Thyroid gland (tissue), 4 donors: ENCODE measurements around the gene NCOR1. TPM values are rescaled to one million over a fixed set of nuclear protein-coding genes. Genes with fewer than 3 reads are reported as not detected.
A peak's percentile ranks its signal among the peaks of the same experiment; 100 is the strongest.

Experiments used
- DNase-seq, 2 donors: peaks; one replicate each; pipeline ENCODE4 v3.0.0-alpha.2; 2019
- H3K27ac ChIP-seq, 3 donors: fragments of 200-600 bp; sonication (generic); 1 replicate in 2 of 3; 2 replicates in 1 of 3; pipeline ENCODE4 v1.5.1; 2016 to 2019; ENCODE audit warnings: mild to moderate bottlenecking in 1 of 3, moderate library complexity in 1 of 3
- H3K27me3 ChIP-seq: fragments of 200-600 bp; sonication (generic); one replicate; pipeline ENCODE4 v1.5.1; 2019
- H3K36me3 ChIP-seq, 2 donors: fragments of 200-600 bp; sonication (generic); one replicate each; pipeline ENCODE4 v1.5.1; 2016 to 2019
- H3K4me1 ChIP-seq, 2 donors: fragments of 200-600 bp; sonication (generic); one replicate each; pipeline ENCODE4 v1.5.1; 2017 to 2019
- H3K4me3 ChIP-seq, 3 donors: fragments of 200-600 bp; sonication (generic); replicated peaks in 1 of 3; 1 replicate in 2 of 3; 2 replicates in 1 of 3; pipeline ENCODE4 v1.5.1; 2016; ENCODE audit warnings: mild to moderate bottlenecking in 1 of 3
- H3K9me3 ChIP-seq: fragments of 200-600 bp; sonication (generic); one replicate; pipeline ENCODE4 v1.5.1; 2017
- CTCF ChIP-seq, 6 experiments: fragments of 200-600 bp in 3 of 6; fragments of 450-650 bp in 3 of 6; sonication (generic) in 3 of 6; IDR thresholded peaks; one replicate each; pipeline ENCODE4 v1.5.1; 2016 to 2019; ENCODE audit warnings: antibody characterized with exemption in 6 of 6, mild to moderate bottlenecking in 2 of 6, inconsistent platforms in 1 of 6, moderate library complexity in 1 of 6
- POLR2A ChIP-seq, 2 donors: fragments of 450-650 bp; IDR thresholded peaks; one replicate each; pipeline ENCODE4 v1.6.1; 2017; ENCODE audit warnings: antibody characterized with exemption in 2 of 2, mild to moderate bottlenecking in 2 of 2, moderate library complexity in 1 of 2
- WGBS, 2 donors: methylation state at CpG; one replicate each; pipeline ENCODE4 v1.1.5; 2017; 5-methylcytosine and 5-hydroxymethylcytosine counted together
- intact Hi-C: fragments of 100-400 bp; cut with DNase I; formaldehyde crosslinking; loops from one replicate; pipeline ENCODE4 v1.15.1; 2023
- total RNA-seq, 4 donors: library from RNA; depleted of rRNA; stranded (reverse); fragments of >200 nt; gene quantifications; one replicate each; pipeline ENCODE4 v1.2.3, GENCODE V29; 2016

NCOR1 gene
- total RNA-seq, 4 donors from 2014 or later: 141 to 206 (median 204) TPM

DNA sequence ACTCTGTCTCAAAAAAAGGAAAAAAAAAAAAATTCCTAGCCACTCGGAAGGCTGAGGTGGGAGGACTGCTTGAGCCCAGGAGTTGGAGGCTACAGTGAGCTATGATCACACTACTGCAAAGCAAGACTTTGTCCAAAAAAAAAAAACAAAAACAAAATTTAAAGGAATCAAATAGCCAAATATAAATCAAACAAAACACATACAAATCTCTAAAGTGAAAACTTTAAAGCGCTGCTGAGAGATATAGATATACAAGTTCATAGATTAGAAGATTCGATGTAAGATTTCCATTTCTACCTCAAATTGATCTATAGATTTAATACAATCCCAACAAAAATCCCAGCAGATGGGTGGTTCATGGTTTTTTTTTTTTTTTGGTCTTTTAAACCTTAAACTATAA is 132.1 kb downstream of the NCOR1 start:
- peaks cover 0 to 22% of the 10 kb centered on the region in 2 donors for H3K4me1 ChIP-seq
- H3K27me3 ChIP-seq: no peaks in the 10 kb centered on the region
- no peak for TF ChIP-seq CTCF (IDR thresholded peaks at IDR 0.05)
- TF ChIP-seq POLR2A (IDR thresholded peaks at IDR 0.05): no peak
- no peak for DNase-seq
- no peak overlapping the region for H3K4me3 ChIP-seq
- peaks cover 12 to 17% of the 10 kb centered on the region in 2 donors for H3K36me3 ChIP-seq
- H3K27ac ChIP-seq: no peak overlapping the region
- 95 to 99% methylated on average over 3 of the region's 3 CpGs for WGBS, 2 donors
- no peaks in the 10 kb centered on the region for H3K9me3 ChIP-seq
- intact Hi-C loops: no loop called here

- H3K9me3 ChIP-seq: no peaks in the 10 kb centered on the region
- H3K36me3 ChIP-seq: peaks cover 17 to 19% of the 10 kb centered on the region in 2 donors
- H3K27ac ChIP-seq: no peak overlapping the region
- no peaks in the 10 kb centered on the region for H3K27me3 ChIP-seq
- H3K4me3 ChIP-seq: no peak overlapping the region
- TF ChIP-seq POLR2A (IDR thresholded peaks at IDR 0.05) (no peak), CTCF (IDR thresholded peaks at IDR 0.05) (no peak)
- no peak for DNase-seq
- 95 to 100% methylated on average over 1 of the region's 1 CpG for WGBS, 2 donors
- peaks cover 0 to 22% of the 10 kb centered on the region in 2 donors for H3K4me1 ChIP-seq
- intact Hi-C loops: no loop called here
Observed at GRCh38 chr17:16081507-16082087, 133.7 kb downstream of the NCOR1 start.

- intact Hi-C loops: no loop called here
- H3K9me3 ChIP-seq: no peaks in the 10 kb centered on the region
- no peak for TF ChIP-seq POLR2A (IDR thresholded peaks at IDR 0.05)
- no peak for TF ChIP-seq CTCF (IDR thresholded peaks at IDR 0.05)
- no peaks in the 10 kb centered on the region for H3K27me3 ChIP-seq
- DNase-seq: no peak
- WGBS, 2 donors: 92 to 94% methylated on average over 4 of the region's 4 CpGs
- peak overlapping the region in 1 of 3 donors; percentile 12 for H3K27ac ChIP-seq
- H3K36me3 ChIP-seq: peaks cover 17 to 22% of the 10 kb centered on the region in 2 donors
- no peak overlapping the region for H3K4me3 ChIP-seq
- peaks cover 0 to 19% of the 10 kb centered on the region in 2 donors for H3K4me1 ChIP-seq
Observed at GRCh38 chr17:16080366-16080765, 135.0 kb downstream of the NCOR1 start.

DNA sequence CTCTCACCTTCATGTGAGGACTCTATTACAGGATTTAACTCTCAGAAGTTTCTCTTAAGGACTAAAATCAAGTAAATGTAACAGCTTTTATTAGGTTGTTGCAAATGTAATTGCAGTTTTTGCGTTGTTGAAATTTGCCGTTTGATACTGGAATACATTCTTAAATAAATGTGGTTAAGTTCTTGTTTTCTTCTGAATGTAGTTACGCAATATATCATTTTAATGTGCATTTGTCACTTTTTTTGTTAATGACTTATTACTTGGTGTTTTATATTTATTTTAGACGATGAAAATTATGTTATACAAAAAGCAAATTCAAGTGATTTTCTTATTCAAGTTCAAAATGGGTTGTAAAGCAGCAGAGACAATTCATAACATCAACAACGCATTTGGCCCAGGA is 139.4 kb downstream of the NCOR1 start:
- TF ChIP-seq POLR2A (IDR thresholded peaks at IDR 0.05) (no peak), CTCF (IDR thresholded peaks at IDR 0.05) (no peak)
- H3K27ac ChIP-seq: no peak overlapping the region
- intact Hi-C loops: no loop called here
- no peaks in the 10 kb centered on the region for H3K9me3 ChIP-seq
- no peak for DNase-seq
- H3K4me3 ChIP-seq: no peak overlapping the region
- 95 to 96% methylated on average over 5 of the region's 5 CpGs for WGBS, 2 donors
- no peaks in the 10 kb centered on the region for H3K27me3 ChIP-seq
- peaks cover 32 to 37% of the 10 kb centered on the region in 2 donors for H3K36me3 ChIP-seq
- H3K4me1 ChIP-seq: peaks cover 0 to 11% of the 10 kb centered on the region in 2 donors

DNA sequence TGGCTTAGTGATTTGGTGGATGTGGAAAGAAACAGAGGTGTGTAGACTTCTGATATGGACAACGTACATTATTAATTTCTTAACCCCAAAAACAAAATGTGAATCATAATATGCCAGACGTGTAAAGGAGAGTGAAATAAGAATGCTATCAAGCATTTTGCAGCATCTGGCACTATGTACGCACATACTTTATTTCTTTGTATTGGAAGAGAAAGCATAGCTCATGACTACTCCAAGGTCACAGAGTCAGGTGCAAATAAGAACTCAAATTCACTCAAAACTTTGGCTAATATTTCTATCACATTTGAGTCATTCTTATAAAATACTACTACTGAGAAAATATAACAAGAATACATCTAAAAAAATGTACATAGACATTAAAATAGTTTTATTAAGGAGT is 140.9 kb downstream of the NCOR1 start:
- Histone ChIP-seq H3K36me3 (peaks cover 36 to 46% of the 10 kb centered on the region in 2 donors), H3K4me3 (no peak overlapping the region), H3K27ac (no peak overlapping the region), H3K27me3 (no peaks in the 10 kb centered on the region), H3K4me1 (no peaks in the 10 kb centered on the region), H3K9me3 (no peaks in the 10 kb centered on the region)
- intact Hi-C loops: no loop called here
- TF ChIP-seq POLR2A (IDR thresholded peaks at IDR 0.05): no peak
- TF ChIP-seq CTCF (IDR thresholded peaks at IDR 0.05): no peak
- no peak for DNase-seq
- 94 to 97% methylated on average over 3 of the region's 3 CpGs for WGBS, 2 donors
